ENCODE results near the gene CA12. TPM values are rescaled to one million over a fixed set of nuclear protein-coding genes. Genes with fewer than 3 reads are reported as not detected.

Gene CA12
- total and polyA plus RNA-seq, 2 of the 8 experiments (the other 6 are each of a cell fraction or from before 2014, with no cell fraction given) = 4.7 to 4.9 TPM

DNA sequence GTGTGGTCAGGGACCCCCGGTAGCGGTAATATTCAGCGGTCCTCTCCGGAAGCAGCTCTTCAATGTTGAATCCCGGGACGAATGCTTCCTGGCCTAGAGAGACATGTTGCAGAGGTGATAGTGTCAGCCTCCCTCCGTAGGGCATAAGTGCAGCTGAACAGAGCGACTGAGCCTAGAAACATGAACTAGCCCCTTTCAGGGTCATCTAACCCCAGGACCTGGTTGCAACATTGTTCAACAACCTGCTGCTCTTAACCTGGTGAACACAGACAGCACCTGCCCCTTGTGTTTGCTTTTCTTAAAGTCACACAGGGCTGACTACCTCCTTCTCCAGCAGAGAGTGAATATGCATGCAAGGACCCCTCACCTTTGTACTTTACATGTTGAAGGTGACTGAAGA is 41.3 kb downstream of the CA12 start (continued):
- TF ChIP-seq EGR1 (IDR thresholded peaks at IDR 0.05; ENCODE audit: borderline replicate concordance, low read depth, low read length) (no peak), RAD21 (IDR thresholded peaks at IDR 0.05 in 1 of 2, conservative IDR thresholded peaks at IDR 0.05 in 1 of 2; ENCODE audit: low read depth in 2 of 2, low read length in 2 of 2) (no peak)
